Panc1 (cell line): ENCODE measurements around the gene OLFML2B. TPM values are rescaled to one million over a fixed set of nuclear protein-coding genes. Genes with fewer than 3 reads are reported as not detected.

Experiments used
- ATAC-seq: fragments of 200-7000 bp; cut with Tn5 transposase; 2 replicates; pipeline ENCODE4 v1.9.1; 2020; ENCODE audit warnings: mild to moderate bottlenecking, moderate library complexity
- BruUV-seq: library from RNA; stranded (reverse); fragments of 400-500 nt; replicated peaks from 2 replicates; lab custom pipeline; 2021; lab: Mats Ljungman, UMichigan
- CTCF ChIA-PET: fragments of 300-600 bp; sonication (Branson Sonifier 250); formaldehyde crosslinking; loops from one replicate; lab custom pipeline; 2022; ENCODE audit warnings: antibody characterized with exemption; lab: Charles Lee
- POLR2A ChIA-PET: fragments of 300-600 bp; sonication (Branson Sonifier 250); formaldehyde crosslinking; loops from one replicate; lab custom pipeline; 2022; ENCODE audit warnings: antibody characterized with exemption; lab: Charles Lee
- DNase-seq: peaks from one replicate; pipeline ENCODE4 v3.0.0-alpha.2; 2010; ENCODE audit warnings: low read depth, low spot score
- H3K27ac ChIP-seq: 2 replicates; pipeline ENCODE4 v1.5.1; 2011; ENCODE audit warnings: mild to moderate bottlenecking, low read length, inconsistent platforms
- H3K27me3 ChIP-seq: fragments of 200-500 bp; sonication (Bioruptor generic); 2 replicates; pipeline ENCODE4 v1.6.0; 2014; ENCODE audit warnings: low read length, inconsistent platforms; ENCODE audit not compliant: control insufficient read depth, insufficient read depth
- H3K36me3 ChIP-seq: fragments of 200-500 bp; sonication (Bioruptor generic); 2 replicates; pipeline ENCODE4 v1.5.1; 2014; ENCODE audit warnings: inconsistent platforms, mild to moderate bottlenecking, low read length, moderate library complexity; ENCODE audit not compliant: control insufficient read depth, insufficient read depth
- H3K4me1 ChIP-seq: 2 replicates; pipeline ENCODE4 v1.5.1; 2011; ENCODE audit warnings: inconsistent platforms, mild to moderate bottlenecking, low read length, moderate library complexity; ENCODE audit not compliant: control insufficient read depth, insufficient read depth
- H3K4me3 ChIP-seq, 2 experiments: 2 replicates each; pipeline ENCODE4 v1.5.1; 2011 to 2012; ENCODE audit warnings: low read depth in 2 of 2, low read length in 2 of 2, mild to moderate bottlenecking in 2 of 2, inconsistent platforms in 1 of 2, moderate library complexity in 1 of 2
- H3K9me3 ChIP-seq: fragments of 200-500 bp; sonication (Bioruptor generic); 2 replicates; pipeline ENCODE4 v1.5.1; 2014; ENCODE audit warnings: low read depth, mild to moderate bottlenecking, inconsistent platforms, low read length, moderate library complexity; ENCODE audit not compliant: control insufficient read depth, insufficient read depth
- CTCF ChIP-seq: fragments of 450-650 bp; IDR thresholded peaks from 2 replicates; pipeline ENCODE4 v1.5.1; 2017; ENCODE audit warnings: mild to moderate bottlenecking
- POLR2AphosphoS5 ChIP-seq: IDR thresholded peaks from 2 replicates; pipeline ENCODE4 v1.6.1; 2012; ENCODE audit warnings: mild to moderate bottlenecking, low read depth, low read length, moderate library complexity
- REST ChIP-seq, 2 experiments: IDR thresholded peaks; 2 replicates each; pipeline ENCODE4 v1.6.1; 2011 to 2012; ENCODE audit warnings: low read depth in 2 of 2, control low read depth in 1 of 2, low read length in 1 of 2, mild to moderate bottlenecking in 1 of 2, moderate library complexity in 1 of 2; ENCODE audit not compliant: insufficient read depth in 1 of 2
- SIN3A ChIP-seq: IDR thresholded peaks from 2 replicates; pipeline ENCODE4 v1.6.1; 2012; ENCODE audit warnings: low read depth, mild to moderate bottlenecking, low read length, moderate library complexity, borderline replicate concordance; ENCODE audit not compliant: insufficient read depth
- TCF7L2 ChIP-seq: IDR thresholded peaks from 2 replicates; pipeline ENCODE4 v1.6.1; 2011; ENCODE audit warnings: mild to moderate bottlenecking, low read depth, low read length, inconsistent platforms
- in situ Hi-C: cut with HindIII; loops from 2 replicates; pipeline ENCODE4 v1.10.0; 2016; ENCODE audit warnings: low sequenced_read_pairs, low pct_unique_long_range_greater_than_20kb
- intact Hi-C: fragments of 100-400 bp; cut with micrococcal nuclease; formaldehyde crosslinking; loops from one replicate; pipeline ENCODE4 v1.10.0; 2022; ENCODE audit not compliant: unreplicated experiment
- total RNA-seq: library from RNA; stranded (reverse); gene quantifications from one replicate; pipeline ENCODE4 v1.2.1, GENCODE V29; 2021; ENCODE audit not compliant: unreplicated experiment

The OLFML2B gene
- total RNA-seq, 1 experiment from 2014 or later, result 1.5 TPM

- DNase-seq, result no peak
- Histone ChIP-seq H3K4me1 (peaks cover 12% of the 10 kb centered on the region; the same call in 1 of the 2 replicates), H3K4me3 (no peak overlapping the region), H3K9me3 (no peaks in the 10 kb centered on the region), H3K27ac (no peak overlapping the region), H3K27me3 (no peaks in the 10 kb centered on the region; the same call in 1 of the 2 replicates), H3K36me3 (no peaks in the 10 kb centered on the region)
- no TSS peak for BruUV-seq
- in situ Hi-C loops, result no loop called here
- intact Hi-C loops, result no loop called here
- ChIA-PET CTCF (no interaction called here), POLR2A (no interaction called here)
- no peak for TF ChIP-seq TCF7L2
- TF ChIP-seq REST (IDR thresholded peaks at IDR 0.05; ENCODE audit: insufficient read depth in 1 of 2, low read depth in 2 of 2, low read length in 1 of 2), result no peak
- no peak for TF ChIP-seq CTCF
- TF ChIP-seq POLR2AphosphoS5, result no peak
- no peak for TF ChIP-seq SIN3A
- no peak for ATAC-seq
Measured at GRCh38 chr1:161999301-162000052, 24.2 kb downstream of the OLFML2B start.

GRCh38 chr1:161998811-161999210 is 24.9 kb downstream of the OLFML2B start:
- no peak for DNase-seq

More at GRCh38 chr1:161998811-161999210, 24.9 kb downstream of the OLFML2B start:
- H3K9me3 ChIP-seq, result no peaks in the 10 kb centered on the region
- BruUV-seq, result no TSS peak
- ChIA-PET CTCF (no interaction called here), POLR2A (no interaction called here)
- no peak overlapping the region for H3K4me3 ChIP-seq
- no peaks in the 10 kb centered on the region for H3K36me3 ChIP-seq
- ATAC-seq, result 0 out of 2 replicates have a peak, but pooled peaks have one; percentile 39
- H3K27ac ChIP-seq, result no peak overlapping the region
- TF ChIP-seq CTCF, result no peak
- no peak for TF ChIP-seq POLR2AphosphoS5
- no peak for TF ChIP-seq SIN3A
- no peak for TF ChIP-seq REST (IDR thresholded peaks at IDR 0.05; ENCODE audit: insufficient read depth in 1 of 2, low read depth in 2 of 2, low read length in 1 of 2)
- no peak for TF ChIP-seq TCF7L2
- intact Hi-C loops (no loop called here), in situ Hi-C loops (no loop called here)
- no peaks in the 10 kb centered on the region; the same call in 1 of the 2 replicates for H3K27me3 ChIP-seq
- peaks cover 8% of the 10 kb centered on the region; the same call in 1 of the 2 replicates for H3K4me1 ChIP-seq
